GM18517 (cell line): ENCODE results near the gene MEGF11.
"Not testable (repeated sequence)": the region's sequence is repeated elsewhere in the genome, so short reads cannot be mapped to it uniquely, and the experiment has no call there.

Experiments used
- ATAC-seq: cut with Tn5 transposase; IDR thresholded peaks from one replicate; pipeline ENCODE4 v1.9.1; 2021; ENCODE audit warnings: mild to moderate bottlenecking, moderate library complexity; ENCODE audit not compliant: unreplicated experiment

The MEGF11 gene

GRCh38 chr15:65908876-65909275, 344.7 kb downstream of the MEGF11 start:
- ATAC-seq: no peak

- no peak for ATAC-seq
Measured at GRCh38 chr15:65907661-65908060, 345.9 kb downstream of the MEGF11 start.

DNA sequence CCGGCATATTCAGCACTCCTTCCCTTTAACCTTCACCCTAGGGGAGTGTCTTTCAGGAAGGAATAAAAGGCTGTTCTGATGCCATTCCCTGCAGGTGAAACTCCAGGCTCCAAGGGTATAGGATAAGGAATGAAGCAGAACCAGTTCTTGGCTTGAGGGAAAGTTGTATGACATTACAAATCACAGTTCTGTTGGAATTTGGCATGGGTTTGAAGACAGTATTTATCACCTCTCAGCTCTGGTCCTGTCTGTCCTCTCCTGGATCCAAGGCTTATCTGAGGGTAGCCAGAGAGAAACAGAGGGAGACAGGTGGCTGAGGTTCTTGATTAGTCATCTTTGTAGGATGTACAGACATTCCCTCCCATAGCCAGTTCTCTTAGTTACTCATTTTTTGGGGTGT, 347.2 kb downstream of the MEGF11 start:
- ATAC-seq: no peak

DNA sequence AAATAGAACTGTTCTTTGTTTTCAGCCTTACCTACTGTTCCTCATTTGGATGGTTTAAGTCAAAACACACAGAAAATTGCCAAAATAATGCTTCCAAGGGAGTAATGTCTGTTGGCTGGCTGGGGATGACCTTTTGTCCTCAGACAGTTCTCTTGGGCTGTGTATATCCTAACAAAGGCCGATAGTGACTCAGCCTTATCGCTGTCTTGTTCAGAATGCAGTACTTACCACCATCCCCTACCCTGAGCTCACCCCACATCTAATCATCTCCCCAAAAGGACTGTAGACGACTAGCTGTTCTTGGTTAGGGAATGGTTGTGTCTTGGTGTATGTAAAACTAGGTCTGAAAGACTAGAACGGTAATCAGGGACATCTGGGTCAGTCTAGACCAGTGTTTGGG, 349.2 kb downstream of the MEGF11 start:
- ATAC-seq: no peak

GRCh38 chr15:65903296-65904073, 350.1 kb downstream of the MEGF11 start:
- no peak for ATAC-seq

DNA sequence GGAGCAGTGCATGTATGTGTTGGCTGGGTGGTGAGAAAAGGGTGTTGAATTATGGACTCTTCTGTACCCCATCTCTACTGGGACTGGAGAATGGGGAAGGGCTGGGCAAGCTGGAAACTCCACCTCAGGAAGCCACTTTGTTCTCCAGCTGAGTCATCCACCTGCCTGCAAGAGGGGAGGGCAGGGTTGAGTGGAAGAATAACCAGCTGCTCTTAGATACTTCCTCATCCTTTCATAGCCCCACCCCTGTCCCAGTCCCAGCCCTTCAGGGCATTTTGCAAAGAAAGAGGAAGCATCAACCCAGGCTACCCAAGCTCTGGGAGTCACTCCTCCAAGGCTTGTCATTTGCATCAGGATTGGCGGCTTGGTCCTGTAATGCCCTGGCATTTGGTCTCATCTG, 351.2 kb downstream of the MEGF11 start:
- ATAC-seq: no peak

DNA sequence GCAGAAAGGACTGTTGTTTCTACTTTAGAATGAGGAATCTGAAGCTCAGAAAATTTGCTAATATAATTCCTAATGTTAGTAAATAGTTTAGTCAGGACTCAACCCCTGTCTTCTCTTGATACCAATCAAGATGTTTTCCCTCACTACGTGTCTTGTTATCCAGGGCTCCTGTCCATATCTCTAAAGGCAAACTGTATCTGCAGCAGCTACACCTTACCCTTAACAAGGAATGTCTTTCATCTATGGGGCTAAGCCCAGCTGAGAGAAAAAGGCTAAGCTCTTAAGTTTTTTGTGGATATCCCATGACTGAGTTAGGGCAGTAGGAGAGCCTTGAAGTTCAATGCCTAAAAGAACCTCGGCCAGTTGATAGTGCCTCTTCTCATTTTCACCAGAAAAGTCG, 351.7 kb downstream of the MEGF11 start:
- ATAC-seq: no peak

- no peak for ATAC-seq
Measured at GRCh38 chr15:65901336-65901735, 352.2 kb downstream of the MEGF11 start.

- ATAC-seq: no peak
Measured at GRCh38 chr15:65900488-65900887, 353.1 kb downstream of the MEGF11 start.

- no peak for ATAC-seq
Measured at GRCh38 chr15:65896236-65896635, 357.3 kb downstream of the MEGF11 start.

- no peak for ATAC-seq
Measured at GRCh38 chr15:65893060-65893459, 360.5 kb downstream of the MEGF11 start.

- no peak for ATAC-seq
Measured at GRCh38 chr15:65888981-65889380, 364.6 kb downstream of the MEGF11 start.

DNA sequence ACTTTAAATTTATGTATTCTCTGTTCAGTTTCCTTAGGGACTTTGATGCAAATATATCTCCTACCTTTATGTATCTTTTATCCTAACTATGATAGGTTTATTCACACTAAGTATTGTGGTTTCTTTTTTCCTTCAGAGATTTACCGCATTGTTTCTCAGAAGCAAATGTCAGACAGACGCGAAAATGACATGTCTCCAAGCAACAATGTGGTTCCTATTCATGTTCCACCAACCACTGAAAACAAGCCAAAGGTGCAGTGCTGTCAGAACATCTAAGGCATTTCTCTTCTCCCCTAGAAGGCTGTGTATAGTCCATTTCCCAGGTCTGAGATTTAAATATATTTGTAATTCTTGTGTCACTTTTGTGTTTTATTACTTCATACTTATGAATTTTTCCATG, 366.0 kb downstream of the MEGF11 start:
- ATAC-seq: no peak

DNA sequence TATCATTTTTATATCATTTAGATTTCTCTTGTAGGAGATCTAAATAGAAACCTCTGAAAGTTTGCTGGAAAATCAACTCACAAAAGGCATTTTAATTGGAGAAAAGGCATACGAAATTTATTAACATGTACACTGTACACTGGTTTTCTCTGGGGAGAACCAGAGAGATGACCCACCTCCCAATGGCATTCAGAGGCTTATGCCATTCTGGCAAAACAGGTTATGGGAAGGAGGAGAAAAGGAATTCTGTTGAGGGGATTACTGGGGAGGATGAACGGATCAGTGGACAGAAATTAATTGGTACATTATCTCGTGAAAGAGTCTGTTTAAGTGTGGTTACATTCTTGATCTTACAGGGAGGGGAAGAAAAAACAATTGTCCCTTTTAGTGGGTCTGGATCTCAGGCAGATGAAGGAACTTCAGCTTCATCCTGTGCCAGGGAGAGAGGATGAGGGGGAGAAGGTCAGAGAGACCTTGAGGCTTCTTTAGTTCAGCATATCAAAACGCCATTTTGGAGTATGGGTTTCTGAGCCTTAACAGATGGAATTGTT, 367.8 kb downstream of the MEGF11 start:
- no peak for ATAC-seq

- ATAC-seq: no peak
Measured at GRCh38 chr15:65884511-65884910, 369.0 kb downstream of the MEGF11 start.

GRCh38 chr15:65883571-65883970, 370.0 kb downstream of the MEGF11 start:
- ATAC-seq: no peak

- ATAC-seq: no peak
Measured at GRCh38 chr15:65881766-65882434, 371.6 kb downstream of the MEGF11 start.

GRCh38 chr15:65877749-65878148, 375.8 kb downstream of the MEGF11 start:
- ATAC-seq: no peak

GRCh38 chr15:65875458-65875857, 378.1 kb downstream of the MEGF11 start:
- ATAC-seq: no peak

- no peak for ATAC-seq
Measured at GRCh38 chr15:65873256-65873655, 380.3 kb downstream of the MEGF11 start.

GRCh38 chr15:65872596-65872995, 381.0 kb downstream of the MEGF11 start:
- ATAC-seq: not testable (repeated sequence)

GRCh38 chr15:65871886-65872285, 381.7 kb downstream of the MEGF11 start:
- ATAC-seq: not testable (repeated sequence)
